ENCODE measurements around the gene HPN. TPM values are rescaled to one million over a fixed set of nuclear protein-coding genes. Genes with fewer than 3 reads are reported as not detected.

HPN gene
- total and polyA plus RNA-seq, 10 of the 15 experiments (the other 5 are each of a cell fraction or from before 2014, with no cell fraction given) = 0.21 to 0.35 TPM; not detected in 8

- no peak for TF ChIP-seq PRDM15 (CRISPR knock-in tag; IDR thresholded peaks at IDR 0.05)
These were observed 22.7 kb downstream of the HPN start (continued) for GRCh38 chr19:35063940-35064818.

GRCh38 chr19:35065574-35065973, 24.1 kb downstream of the HPN start:
- no peak overlapping the region for H3K4me3 ChIP-seq
- no peak overlapping the region for H3K4me2 ChIP-seq (ENCODE audit: control insufficient read depth, insufficient read depth)
- no peaks in the 10 kb centered on the region for H3K79me2 ChIP-seq (ENCODE audit: control insufficient read depth, insufficient read depth, low read length)
- in situ Hi-C loops (cut with MboI) = loop anchor here (5.0 kb wide), 1 partner anchor 72 kb away; the partner anchor contains the start of genes FXYD1 and LGI4
- ChIA-PET RAD21 (ENCODE audit: unreplicated experiment) (interaction anchor here (2.6 kb wide), 1 partner anchor 21 kb away, joined by 26 read pairs; no protein-coding TSS in a partner anchor), SMC1A (ENCODE audit: uncharacterized antibody, unreplicated experiment) (no interaction called here), CTCF (interaction anchor here (2.3 to 3.6 kb wide), 4 partner anchors 17 to 26 kb away, joined by 7 to 66 read pairs (median 37); no protein-coding TSS in a partner anchor), POLR2A (no interaction called here)
- no peak overlapping the region for H2AFZ ChIP-seq (ENCODE audit: control insufficient read depth, low read depth, low read length)
- no peaks in the 10 kb centered on the region for H3K36me3 ChIP-seq (ENCODE audit: control insufficient read depth in 2 of 2, insufficient read depth in 2 of 2, low read length in 1 of 2)
- H3K9me3 ChIP-seq (replicated peaks; ENCODE audit: control insufficient read depth, insufficient read depth, low read length) = no peaks in the 10 kb centered on the region; the same call in 2 of the 3 replicates
- ATAC-seq (no peak), DNase-seq (ENCODE audit: low read depth, low spot score) (no peak), FAIRE-seq (no peak)
- H3K27me3 ChIP-seq (replicated peaks in 1 of 2; ENCODE audit: control insufficient read depth in 2 of 2, insufficient read depth in 2 of 2, low read length in 1 of 2) = no peaks in the 10 kb centered on the region
- no peak overlapping the region for H3K9ac ChIP-seq (ENCODE audit: control insufficient read depth, insufficient read depth, low read length)
- no peaks in the 10 kb centered on the region for H4K20me1 ChIP-seq (ENCODE audit: control insufficient read depth, insufficient read depth)
- intact Hi-C loops (cut with micrococcal nuclease; ENCODE audit: unreplicated experiment) = no loop called here
- H3K27ac ChIP-seq (ENCODE audit: control insufficient read depth, insufficient read depth) = no peak overlapping the region
- BruUV-seq (replicated peaks) = no TSS peak
- 62% methylated on average over 10 of the region's 10 CpGs for WGBS (ENCODE audit: insufficient coverage, insufficient replicate concordance, low lambda C conversion rate, missing lambda C conversion rate)
- peaks cover 4% of the 10 kb centered on the region; the same call in 1 of the 2 replicates for H3K4me1 ChIP-seq (ENCODE audit: control insufficient read depth, insufficient read depth, low read length)
- TF ChIP-seq ZZZ3 (IDR thresholded peaks at IDR 0.05; ENCODE audit: control insufficient read depth, insufficient read length, low read depth) (no peak), SIX5 (IDR thresholded peaks at IDR 0.05; ENCODE audit: low read depth, low read length, severe bottlenecking) (no peak), BCLAF1 (IDR thresholded peaks at IDR 0.05) (no peak), RBBP5 (conservative IDR thresholded peaks at IDR 0.05) (no peak), SREBF2 (IDR thresholded peaks at IDR 0.05; ENCODE audit: low read length) (no peak), CBX5 (IDR thresholded peaks at IDR 0.05; ENCODE audit: low read depth) (no peak), JUND (IDR thresholded peaks at IDR 0.05; ENCODE audit: low read depth, low read length) (no peak), CHD1 (IDR thresholded peaks at IDR 0.05; ENCODE audit: low read depth, low read length) (no peak), GABPA (IDR thresholded peaks at IDR 0.05; ENCODE audit: low read depth) (no peak), ZBTB33 (IDR thresholded peaks at IDR 0.05) (no peak), NFYA (IDR thresholded peaks at IDR 0.05; ENCODE audit: borderline replicate concordance, low read depth, low read length) (no peak), POLR2AphosphoS2 (IDR thresholded peaks at IDR 0.05; ENCODE audit: low read depth, low read length) (no peak)
